Endothelial cell of umbilical vein (primary cell): ENCODE data around the gene MATCAP1.

Source experiments
- CTCF ChIP-seq, 2 donors: IDR thresholded peaks; 1 replicate in 1 of 2; 2 replicates in 1 of 2; pipeline ENCODE4 v1.5.1; 2011; ENCODE audit warnings: low read length in 2 of 2, mild to moderate bottlenecking in 2 of 2, moderate library complexity in 2 of 2, control low read depth in 1 of 2, inconsistent platforms in 1 of 2, low read depth in 1 of 2; ENCODE audit not compliant: insufficient read depth in 1 of 2; ENCODE audit errors: extremely low read depth in 1 of 2
- POLR2A ChIP-seq: IDR thresholded peaks from 2 replicates; pipeline ENCODE4 v1.6.1; 2012; ENCODE audit warnings: low read depth, mild to moderate bottlenecking, control low read depth, low read length
- POLR2AphosphoS5 ChIP-seq: IDR thresholded peaks from 2 replicates; pipeline ENCODE4 v1.6.1; 2012; ENCODE audit warnings: low read depth, mild to moderate bottlenecking, control low read depth, low read length, moderate library complexity; ENCODE audit not compliant: insufficient read depth

- TF ChIP-seq POLR2AphosphoS5, result peak; percentile 72
- TF ChIP-seq POLR2A, result peak; percentile 70
- no peak for TF ChIP-seq CTCF (IDR thresholded peaks at IDR 0.05; ENCODE audit: extremely low read depth in 1 of 2, insufficient read depth in 1 of 2, low read depth in 1 of 2, low read length in 2 of 2)
Measured at GRCh38 chr16:67183627-67184452, at the start of gene MATCAP1.
